ENCODE data around the gene ZBTB8A.
"Not testable (repeated sequence)": the region's sequence is repeated elsewhere in the genome, so short reads cannot be mapped to it uniquely, and the experiment has no call there.

The ZBTB8A gene

GRCh38 chr1:32619701-32620485, 80.7 kb downstream of the ZBTB8A start:
- DNase-seq (ENCODE audit: low spot score): no peak

- no peak for DNase-seq (ENCODE audit: low spot score)
Measured at GRCh38 chr1:32622205-32622604, 83.0 kb downstream of the ZBTB8A start.

GRCh38 chr1:32622806-32623681, 83.8 kb downstream of the ZBTB8A start:
- no peak for DNase-seq (ENCODE audit: low spot score)

- DNase-seq (ENCODE audit: low spot score): no peak
Measured at GRCh38 chr1:32623775-32624174, 84.5 kb downstream of the ZBTB8A start.

GRCh38 chr1:32626176-32626575, 86.9 kb downstream of the ZBTB8A start:
- DNase-seq (ENCODE audit: low spot score): no peak

- DNase-seq (ENCODE audit: low spot score): no peak
Measured at GRCh38 chr1:32627596-32628162, 88.5 kb downstream of the ZBTB8A start.

GRCh38 chr1:32630173-32630572, 90.9 kb downstream of the ZBTB8A start:
- not testable (repeated sequence) for DNase-seq (ENCODE audit: low spot score)

GRCh38 chr1:32632829-32633228, 93.6 kb downstream of the ZBTB8A start:
- no peak for DNase-seq (ENCODE audit: low spot score)

- DNase-seq (ENCODE audit: low spot score): no peak
Measured at GRCh38 chr1:32635508-32636277, 96.5 kb downstream of the ZBTB8A start.

- DNase-seq (ENCODE audit: low spot score): no peak
Measured at GRCh38 chr1:32636914-32637645, 97.9 kb downstream of the ZBTB8A start.

GRCh38 chr1:32639489-32640075, 100.4 kb downstream of the ZBTB8A start:
- no peak for DNase-seq (ENCODE audit: low spot score)

GRCh38 chr1:32642292-32642827, 103.1 kb downstream of the ZBTB8A start:
- DNase-seq (ENCODE audit: low spot score): not testable (repeated sequence)

- no peak for DNase-seq (ENCODE audit: low spot score)
Measured at GRCh38 chr1:32644426-32644825, 105.2 kb downstream of the ZBTB8A start.

GRCh38 chr1:32647308-32648134, 108.3 kb downstream of the ZBTB8A start:
- no peak for DNase-seq (ENCODE audit: low spot score)

- DNase-seq (ENCODE audit: low spot score): peak; percentile 95
Measured at GRCh38 chr1:32650248-32650751, 111.1 kb downstream of the ZBTB8A start, which contains the start of gene ZBTB8OS. TSS of gene ZBTB8OS (minus strand) at chr1:32650550. CDS start at chr1:32650529, 21 bp downstream.

- peak; percentile 98 for DNase-seq (ENCODE audit: low spot score)
Measured at GRCh38 chr1:32650752-32651460, 111.7 kb downstream of the ZBTB8A start, which contains the start of gene RBBP4. TSS of gene RBBP4 (plus strand) at chr1:32651208. CDS start at chr1:32651307, 99 bp downstream.

GRCh38 chr1:32651461-32652073, 112.3 kb downstream of the ZBTB8A start:
- DNase-seq (ENCODE audit: low spot score): no peak
